HEK293 (cell line): Measurements from ENCODE around the gene FAM90A1.
"Not testable (repeated sequence)": the region's sequence is repeated elsewhere in the genome, so short reads cannot be mapped to it uniquely, and the experiment has no call there.

Experiments
- CTCF ChIP-seq: fragments of 450-650 bp; formaldehyde crosslinking; IDR thresholded peaks from 2 replicates; pipeline ENCODE4 v1.5.1; 2016; ENCODE audit warnings: missing biosample characterization, missing genetic modification characterization
- TSHZ1 ChIP-seq: fragments of 450-650 bp; formaldehyde crosslinking; IDR thresholded peaks from 2 replicates; pipeline ENCODE4 v1.5.1; 2016; ENCODE audit warnings: missing biosample characterization, missing genetic modification characterization, borderline replicate concordance

GRCh38 chr12:8276397-8276796, 49.0 kb upstream of the FAM90A1 start:
- not testable (repeated sequence) for TF ChIP-seq CTCF, TSHZ1 (tag by site-specific recombination)
